K562 (cell line): Measurements from ENCODE around the gene GPC2. TPM values are rescaled to one million over a fixed set of nuclear protein-coding genes. Genes with fewer than 3 reads are reported as not detected.
A peak's percentile ranks its signal among the peaks of the same experiment; 100 is the strongest.

ENCODE experiments used
- PHF20 ChIP-seq: fragments of 450-650 bp; IDR thresholded peaks from 2 replicates; pipeline ENCODE4 v1.6.1; 2018; ENCODE audit not compliant: partially characterized antibody
- POLR2AphosphoS5 ChIP-seq: IDR thresholded peaks from 2 replicates; pipeline ENCODE4 v1.6.1; 2011; ENCODE audit warnings: mild to moderate bottlenecking, low read depth, low read length, moderate library complexity; ENCODE audit not compliant: control insufficient read depth, insufficient read depth
- RBM25 ChIP-seq: fragments of 200-400 bp; formaldehyde crosslinking; IDR thresholded peaks from 2 replicates; pipeline ENCODE4 v1.6.1; 2018; ENCODE audit warnings: low read length, low read depth, moderate library complexity; ENCODE audit not compliant: severe bottlenecking
- TAF9B ChIP-seq: fragments of 450-650 bp; IDR thresholded peaks from 2 replicates; pipeline ENCODE4 v1.6.1; 2018; ENCODE audit warnings: mild to moderate bottlenecking; ENCODE audit not compliant: partially characterized antibody
- TRIM24 ChIP-seq, 2 experiments: fragments of 450-650 bp; IDR thresholded peaks; 2 replicates each; pipeline ENCODE4 v1.6.1; 2016
- ZNF354B ChIP-seq: fragments of 250-450 bp; sonication (Bioruptor Pico); IDR thresholded peaks from 2 replicates; pipeline ENCODE4 v1.4.0; 2020
- ZNF785 ChIP-seq: fragments of 250-450 bp; sonication (Bioruptor Pico); IDR thresholded peaks from 2 replicates; pipeline ENCODE4 v1.4.0; 2020; ENCODE audit warnings: mild to moderate bottlenecking
- polyA plus RNA-seq, 8 experiments: library from polyadenylated mRNA; depleted of rRNA in 4 of 8; stranded (reverse) in 5 of 8; unstranded in 3 of 8; fragments of >200 nt; fragmentation: Nextera tagmentation in 2 of 8; fragmentation: Illumina TruSeq in 1 of 8; extraction: Ambion mirVana in 2 of 8; extraction: Trizol in 1 of 8; gene quantifications; 2 replicates each; pipeline versions ENCODE4 v1.2.1 to v1.2.3, GENCODE V29; 2011 to 2014; ENCODE audit warnings: inconsistent platforms in 1 of 8, missing spikeins in 1 of 8
- total RNA-seq, 7 experiments: library from RNA; depleted of rRNA in 6 of 7; stranded (reverse); fragments of >200 nt in 6 of 7; fragmentation: Illumina TruSeq in 2 of 7; extraction: Trizol in 2 of 7; gene quantifications; 2 replicates each; pipeline versions ENCODE4 v1.2.1 to v1.2.3, GENCODE V29; 2011 to 2021; ENCODE audit warnings: low replicate concordance in 1 of 7
- TF ChIP-seq, protein P1 (sequence below): fragments of 150-350 bp; conservative IDR thresholded peaks from 2 replicates; pipeline ENCODE4 v1.6.1; 2014; ENCODE audit warnings: low read length
- TF ChIP-seq, protein P2 (sequence below): fragments of 250-450 bp; sonication (Bioruptor Pico); IDR thresholded peaks from 2 replicates; pipeline ENCODE4 v1.4.0; 2020
- TF ChIP-seq, protein P3 (sequence below): fragments of 250-450 bp; sonication (Bioruptor Pico); IDR thresholded peaks from 2 replicates; pipeline ENCODE4 v1.4.0; 2020; ENCODE audit warnings: mild to moderate bottlenecking, moderate library complexity, borderline replicate concordance
- TF ChIP-seq, protein P4 (sequence below): conservative IDR thresholded peaks from 2 replicates; pipeline ENCODE4 v1.6.1; 2011; ENCODE audit warnings: low read depth, mild to moderate bottlenecking, low read length; ENCODE audit not compliant: control insufficient read depth

GPC2 gene
- total and polyA plus RNA-seq, 9 of the 15 experiments (the other 6 are each of a cell fraction or from before 2014, with no cell fraction given) = 0.06 to 7.7 (median 1.4) TPM; not detected in 1

GRCh38 chr7:100126931-100127865, 50.0 kb downstream of the GPC2 start, which contains the start of gene MBLAC1 (continued):
- TF ChIP-seq, protein P1, sequence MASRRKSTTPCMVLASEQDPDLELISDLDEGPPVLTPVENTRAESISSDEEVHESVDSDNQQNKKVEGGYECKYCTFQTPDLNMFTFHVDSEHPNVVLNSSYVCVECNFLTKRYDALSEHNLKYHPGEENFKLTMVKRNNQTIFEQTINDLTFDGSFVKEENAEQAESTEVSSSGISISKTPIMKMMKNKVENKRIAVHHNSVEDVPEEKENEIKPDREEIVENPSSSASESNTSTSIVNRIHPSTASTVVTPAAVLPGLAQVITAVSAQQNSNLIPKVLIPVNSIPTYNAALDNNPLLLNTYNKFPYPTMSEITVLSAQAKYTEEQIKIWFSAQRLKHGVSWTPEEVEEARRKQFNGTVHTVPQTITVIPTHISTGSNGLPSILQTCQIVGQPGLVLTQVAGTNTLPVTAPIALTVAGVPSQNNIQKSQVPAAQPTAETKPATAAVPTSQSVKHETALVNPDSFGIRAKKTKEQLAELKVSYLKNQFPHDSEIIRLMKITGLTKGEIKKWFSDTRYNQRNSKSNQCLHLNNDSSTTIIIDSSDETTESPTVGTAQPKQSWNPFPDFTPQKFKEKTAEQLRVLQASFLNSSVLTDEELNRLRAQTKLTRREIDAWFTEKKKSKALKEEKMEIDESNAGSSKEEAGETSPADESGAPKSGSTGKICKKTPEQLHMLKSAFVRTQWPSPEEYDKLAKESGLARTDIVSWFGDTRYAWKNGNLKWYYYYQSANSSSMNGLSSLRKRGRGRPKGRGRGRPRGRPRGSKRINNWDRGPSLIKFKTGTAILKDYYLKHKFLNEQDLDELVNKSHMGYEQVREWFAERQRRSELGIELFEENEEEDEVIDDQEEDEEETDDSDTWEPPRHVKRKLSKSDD = peak; percentile 26; the same call in 1 of the 2 replicates
- TF ChIP-seq, protein P2, sequence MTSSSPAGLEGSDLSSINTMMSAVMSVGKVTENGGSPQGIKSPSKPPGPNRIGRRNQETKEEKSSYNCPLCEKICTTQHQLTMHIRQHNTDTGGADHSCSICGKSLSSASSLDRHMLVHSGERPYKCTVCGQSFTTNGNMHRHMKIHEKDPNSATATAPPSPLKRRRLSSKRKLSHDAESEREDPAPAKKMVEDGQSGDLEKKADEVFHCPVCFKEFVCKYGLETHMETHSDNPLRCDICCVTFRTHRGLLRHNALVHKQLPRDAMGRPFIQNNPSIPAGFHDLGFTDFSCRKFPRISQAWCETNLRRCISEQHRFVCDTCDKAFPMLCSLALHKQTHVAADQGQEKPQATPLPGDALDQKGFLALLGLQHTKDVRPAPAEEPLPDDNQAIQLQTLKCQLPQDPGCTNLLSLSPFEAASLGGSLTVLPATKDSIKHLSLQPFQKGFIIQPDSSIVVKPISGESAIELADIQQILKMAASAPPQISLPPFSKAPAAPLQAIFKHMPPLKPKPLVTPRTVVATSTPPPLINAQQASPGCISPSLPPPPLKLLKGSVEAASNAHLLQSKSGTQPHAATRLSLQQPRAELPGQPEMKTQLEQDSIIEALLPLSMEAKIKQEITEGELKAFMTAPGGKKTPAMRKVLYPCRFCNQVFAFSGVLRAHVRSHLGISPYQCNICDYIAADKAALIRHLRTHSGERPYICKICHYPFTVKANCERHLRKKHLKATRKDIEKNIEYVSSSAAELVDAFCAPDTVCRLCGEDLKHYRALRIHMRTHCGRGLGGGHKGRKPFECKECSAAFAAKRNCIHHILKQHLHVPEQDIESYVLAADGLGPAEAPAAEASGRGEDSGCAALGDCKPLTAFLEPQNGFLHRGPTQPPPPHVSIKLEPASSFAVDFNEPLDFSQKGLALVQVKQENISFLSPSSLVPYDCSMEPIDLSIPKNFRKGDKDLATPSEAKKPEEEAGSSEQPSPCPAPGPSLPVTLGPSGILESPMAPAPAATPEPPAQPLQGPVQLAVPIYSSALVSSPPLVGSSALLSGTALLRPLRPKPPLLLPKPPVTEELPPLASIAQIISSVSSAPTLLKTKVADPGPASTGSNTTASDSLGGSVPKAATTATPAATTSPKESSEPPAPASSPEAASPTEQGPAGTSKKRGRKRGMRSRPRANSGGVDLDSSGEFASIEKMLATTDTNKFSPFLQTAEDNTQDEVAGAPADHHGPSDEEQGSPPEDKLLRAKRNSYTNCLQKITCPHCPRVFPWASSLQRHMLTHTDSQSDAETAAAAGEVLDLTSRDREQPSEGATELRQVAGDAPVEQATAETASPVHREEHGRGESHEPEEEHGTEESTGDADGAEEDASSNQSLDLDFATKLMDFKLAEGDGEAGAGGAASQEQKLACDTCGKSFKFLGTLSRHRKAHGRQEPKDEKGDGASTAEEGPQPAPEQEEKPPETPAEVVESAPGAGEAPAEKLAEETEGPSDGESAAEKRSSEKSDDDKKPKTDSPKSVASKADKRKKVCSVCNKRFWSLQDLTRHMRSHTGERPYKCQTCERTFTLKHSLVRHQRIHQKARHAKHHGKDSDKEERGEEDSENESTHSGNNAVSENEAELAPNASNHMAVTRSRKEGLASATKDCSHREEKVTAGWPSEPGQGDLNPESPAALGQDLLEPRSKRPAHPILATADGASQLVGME (CRISPR knock-in tag) = no peak
- no peak; a peak in 1 of 4 replicates for TF ChIP-seq TRIM24 (IDR thresholded peaks at IDR 0.05)
- TF ChIP-seq, protein P3, sequence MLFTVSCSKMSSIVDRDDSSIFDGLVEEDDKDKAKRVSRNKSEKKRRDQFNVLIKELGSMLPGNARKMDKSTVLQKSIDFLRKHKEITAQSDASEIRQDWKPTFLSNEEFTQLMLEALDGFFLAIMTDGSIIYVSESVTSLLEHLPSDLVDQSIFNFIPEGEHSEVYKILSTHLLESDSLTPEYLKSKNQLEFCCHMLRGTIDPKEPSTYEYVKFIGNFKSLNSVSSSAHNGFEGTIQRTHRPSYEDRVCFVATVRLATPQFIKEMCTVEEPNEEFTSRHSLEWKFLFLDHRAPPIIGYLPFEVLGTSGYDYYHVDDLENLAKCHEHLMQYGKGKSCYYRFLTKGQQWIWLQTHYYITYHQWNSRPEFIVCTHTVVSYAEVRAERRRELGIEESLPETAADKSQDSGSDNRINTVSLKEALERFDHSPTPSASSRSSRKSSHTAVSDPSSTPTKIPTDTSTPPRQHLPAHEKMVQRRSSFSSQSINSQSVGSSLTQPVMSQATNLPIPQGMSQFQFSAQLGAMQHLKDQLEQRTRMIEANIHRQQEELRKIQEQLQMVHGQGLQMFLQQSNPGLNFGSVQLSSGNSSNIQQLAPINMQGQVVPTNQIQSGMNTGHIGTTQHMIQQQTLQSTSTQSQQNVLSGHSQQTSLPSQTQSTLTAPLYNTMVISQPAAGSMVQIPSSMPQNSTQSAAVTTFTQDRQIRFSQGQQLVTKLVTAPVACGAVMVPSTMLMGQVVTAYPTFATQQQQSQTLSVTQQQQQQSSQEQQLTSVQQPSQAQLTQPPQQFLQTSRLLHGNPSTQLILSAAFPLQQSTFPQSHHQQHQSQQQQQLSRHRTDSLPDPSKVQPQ (CRISPR knock-in tag) = no peak
- TF ChIP-seq TAF9B = no peak
- TF ChIP-seq, protein P4, sequence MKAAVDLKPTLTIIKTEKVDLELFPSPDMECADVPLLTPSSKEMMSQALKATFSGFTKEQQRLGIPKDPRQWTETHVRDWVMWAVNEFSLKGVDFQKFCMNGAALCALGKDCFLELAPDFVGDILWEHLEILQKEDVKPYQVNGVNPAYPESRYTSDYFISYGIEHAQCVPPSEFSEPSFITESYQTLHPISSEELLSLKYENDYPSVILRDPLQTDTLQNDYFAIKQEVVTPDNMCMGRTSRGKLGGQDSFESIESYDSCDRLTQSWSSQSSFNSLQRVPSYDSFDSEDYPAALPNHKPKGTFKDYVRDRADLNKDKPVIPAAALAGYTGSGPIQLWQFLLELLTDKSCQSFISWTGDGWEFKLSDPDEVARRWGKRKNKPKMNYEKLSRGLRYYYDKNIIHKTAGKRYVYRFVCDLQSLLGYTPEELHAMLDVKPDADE = 0 out of 2 replicates have a peak, but pooled peaks have one; percentile 11
- TF ChIP-seq PHF20 = peak; percentile 48
- TF ChIP-seq ZNF354B (CRISPR knock-in tag) = no peak
- TF ChIP-seq ZNF785 (CRISPR knock-in tag) = no peak
- peak; percentile 93 for TF ChIP-seq RBM25
- peak; percentile 94 for TF ChIP-seq POLR2AphosphoS5
